HepG2 (cell line): ENCODE data around the gene NRL. TPM values are rescaled to one million over a fixed set of nuclear protein-coding genes. Genes with fewer than 3 reads are reported as not detected.

ENCODE experiments used
- ATF7-NPFF ChIP-seq: sonication (generic); formaldehyde crosslinking; IDR thresholded peaks from 2 replicates; pipeline ENCODE4 v1.8.1; 2023; ENCODE audit warnings: mild to moderate bottlenecking, low read depth, missing genetic modification reagents, moderate library complexity
- BATF2 ChIP-seq: sonication (generic); formaldehyde crosslinking; IDR thresholded peaks from 2 replicates; pipeline ENCODE4 v1.8.0; 2022; ENCODE audit warnings: mild to moderate bottlenecking, missing genetic modification reagents, moderate library complexity
- BCL3 ChIP-seq: sonication (generic); formaldehyde crosslinking; IDR thresholded peaks from 2 replicates; pipeline ENCODE4 v1.5.1; 2020; ENCODE audit warnings: mild to moderate bottlenecking, missing genetic modification reagents, moderate library complexity
- FLYWCH1 ChIP-seq: sonication (generic); formaldehyde crosslinking; IDR thresholded peaks from 2 replicates; pipeline ENCODE4 v1.8.1; 2023; ENCODE audit warnings: mild to moderate bottlenecking, missing genetic modification reagents
- GLI4 ChIP-seq: sonication (generic); formaldehyde crosslinking; IDR thresholded peaks from 2 replicates; pipeline ENCODE4 v1.5.1; 2020; ENCODE audit warnings: missing genetic modification reagents, mild to moderate bottlenecking, moderate library complexity, borderline replicate concordance
- JARID2 ChIP-seq: sonication (generic); formaldehyde crosslinking; IDR thresholded peaks from 2 replicates; pipeline ENCODE4 v1.8.1; 2023; ENCODE audit warnings: missing genetic modification reagents, inconsistent platforms; ENCODE audit not compliant: insufficient replicate concordance
- MNT ChIP-seq: fragments of 450-650 bp; IDR thresholded peaks from 2 replicates; pipeline ENCODE4 v1.6.1; 2016
- NPAS2 ChIP-seq: sonication (generic); formaldehyde crosslinking; IDR thresholded peaks from 2 replicates; pipeline ENCODE4 v1.8.0; 2022; ENCODE audit warnings: mild to moderate bottlenecking, missing genetic modification reagents, borderline replicate concordance
- ONECUT2 ChIP-seq: sonication (generic); formaldehyde crosslinking; IDR thresholded peaks from 2 replicates; pipeline ENCODE4 v1.4.0; 2020; ENCODE audit warnings: missing genetic modification reagents
- POLR2A ChIP-seq, 2 experiments: IDR thresholded peaks; 2 replicates each; pipeline ENCODE4 v1.6.1; 2011; ENCODE audit warnings: low read depth in 2 of 2, low read length in 2 of 2, mild to moderate bottlenecking in 1 of 2, moderate library complexity in 1 of 2; ENCODE audit not compliant: insufficient read depth in 1 of 2
- PRPF4 ChIP-seq: fragments of 200-400 bp; formaldehyde crosslinking; IDR thresholded peaks from 2 replicates; pipeline ENCODE4 v1.6.1; 2016; ENCODE audit warnings: low read length, low read depth; ENCODE audit not compliant: poor library complexity, severe bottlenecking
- RNF219 ChIP-seq: sonication (generic); formaldehyde crosslinking; IDR thresholded peaks from 2 replicates; pipeline ENCODE4 v1.5.0; 2020; ENCODE audit warnings: mild to moderate bottlenecking, missing genetic modification reagents
- SATB2 ChIP-seq: sonication (generic); formaldehyde crosslinking; IDR thresholded peaks from 2 replicates; pipeline ENCODE4 v1.5.0; 2020; ENCODE audit warnings: missing genetic modification reagents
- SP4 ChIP-seq: sonication (generic); formaldehyde crosslinking; IDR thresholded peaks from 2 replicates; pipeline ENCODE4 v1.8.1; 2023; ENCODE audit warnings: mild to moderate bottlenecking, missing genetic modification reagents
- TEAD3 ChIP-seq: optimal IDR thresholded peaks from 2 replicates; pipeline ENCODE3; 2016; ENCODE audit warnings: borderline replicate concordance
- U2AF2 ChIP-seq: fragments of 200-400 bp; formaldehyde crosslinking; IDR thresholded peaks from 2 replicates; pipeline ENCODE4 v1.6.1; 2017; ENCODE audit warnings: low read depth, mild to moderate bottlenecking, low read length
- WIZ ChIP-seq: sonication (generic); formaldehyde crosslinking; IDR thresholded peaks from 2 replicates; pipeline ENCODE4 v1.5.1; 2020; ENCODE audit warnings: mild to moderate bottlenecking, missing genetic modification reagents
- ZBTB7B ChIP-seq: sonication (generic); formaldehyde crosslinking; IDR thresholded peaks from 2 replicates; pipeline ENCODE4 v1.4.0; 2020; ENCODE audit warnings: missing genetic modification reagents
- ZC3H4 ChIP-seq: sonication (generic); formaldehyde crosslinking; IDR thresholded peaks from 2 replicates; pipeline ENCODE4 v1.4.0; 2020; ENCODE audit warnings: missing genetic modification reagents, borderline replicate concordance
- ZFP91 ChIP-seq: sonication (generic); formaldehyde crosslinking; IDR thresholded peaks from 2 replicates; pipeline ENCODE4 v1.9.0; 2022; ENCODE audit warnings: missing genetic modification reagents, mild to moderate bottlenecking, borderline replicate concordance
- ZNF260 ChIP-seq: sonication (generic); formaldehyde crosslinking; IDR thresholded peaks from 2 replicates; pipeline ENCODE4 v1.4.0; 2020; ENCODE audit warnings: missing genetic modification reagents, low read depth, mild to moderate bottlenecking, borderline replicate concordance
- ZNF30 ChIP-seq: sonication (generic); formaldehyde crosslinking; IDR thresholded peaks from 2 replicates; pipeline ENCODE4 v1.5.0; 2020; ENCODE audit warnings: mild to moderate bottlenecking, missing genetic modification reagents
- ZNF326 ChIP-seq: sonication (generic); formaldehyde crosslinking; IDR thresholded peaks from 2 replicates; pipeline ENCODE4 v1.4.0; 2020; ENCODE audit warnings: missing genetic modification reagents, borderline replicate concordance
- ZNF441 ChIP-seq: sonication (generic); formaldehyde crosslinking; IDR thresholded peaks from 2 replicates; pipeline ENCODE4 v1.7.0; 2021; ENCODE audit warnings: missing genetic modification reagents, borderline replicate concordance
- polyA plus RNA-seq, 8 experiments: library from polyadenylated mRNA; depleted of rRNA in 3 of 8; stranded (reverse) in 7 of 8; unstranded in 1 of 8; fragments of >200 nt; fragmentation: Illumina TruSeq in 4 of 8; extraction: Trizol in 4 of 8; gene quantifications; 2 replicates each; pipeline versions ENCODE4 v1.2.1 to v1.2.3, GENCODE V29; 2011 to 2016; ENCODE audit warnings: low read depth in 4 of 8, missing spikeins in 1 of 8, mixed read lengths in 1 of 8; ENCODE audit not compliant: insufficient read depth in 1 of 8
- total RNA-seq, 5 experiments: library from RNA; depleted of rRNA; stranded (reverse); fragments of >200 nt; fragmentation: Illumina TruSeq; extraction: Trizol; gene quantifications; 2 replicates each; pipeline ENCODE4 v1.2.3, GENCODE V29; 2016; ENCODE audit warnings: low read depth in 1 of 5

NRL gene
- total and polyA plus RNA-seq, 2 of the 13 experiments (the other 11 are each of a cell fraction or from before 2014, with no cell fraction given): 2.5 to 4.7 TPM

GRCh38 chr14:24129410-24129998 lies 14.8 kb upstream of the NRL start (continued):
- TF ChIP-seq MNT (no peak), ZNF326 (CRISPR knock-in tag) (no peak), TEAD3 (no peak), JARID2 (no peak), SATB2 (CRISPR knock-in tag) (no peak), NPAS2 (CRISPR knock-in tag) (no peak), ONECUT2 (CRISPR knock-in tag) (no peak), ATF7-NPFF (no peak), ZBTB7B (no peak), WIZ (CRISPR knock-in tag) (no peak), ZFP91 (no peak), FLYWCH1 (peak; percentile 80; the same call in 1 of the 2 replicates), ZNF30 (no peak), U2AF2 (no peak), RNF219 (CRISPR knock-in tag) (no peak), POLR2A (IDR thresholded peaks at IDR 0.05; ENCODE audit: insufficient read depth in 1 of 2, low read depth in 2 of 2, low read length in 2 of 2) (no peak), GLI4 (no peak), BATF2 (CRISPR knock-in tag) (no peak), PRPF4 (no peak), ZNF441 (CRISPR knock-in tag) (no peak), SP4 (CRISPR knock-in tag) (peak; percentile 61), ZNF260 (no peak), BCL3 (no peak), ZC3H4 (CRISPR knock-in tag) (no peak)
